Testis (tissue), 3 donors: ENCODE data around the gene SESN2. TPM values are rescaled to one million over a fixed set of nuclear protein-coding genes. Genes with fewer than 3 reads are reported as not detected.

Source experiments
- DNase-seq: peaks from one replicate; pipeline ENCODE4 v3.0.0-alpha.2; 2019
- H3K27ac ChIP-seq, 2 donors: fragments of 200-600 bp; sonication (generic); one replicate each; pipeline ENCODE4 v1.5.1; 2019
- H3K27me3 ChIP-seq: fragments of 200-600 bp; sonication (generic); one replicate; pipeline ENCODE4 v1.5.1; 2019
- H3K36me3 ChIP-seq: fragments of 200-600 bp; sonication (generic); one replicate; pipeline ENCODE4 v1.5.1; 2017; ENCODE audit warnings: low read depth; ENCODE audit errors: missing control alignments
- H3K4me1 ChIP-seq: fragments of 200-600 bp; sonication (generic); one replicate; pipeline ENCODE4 v1.5.1; 2019
- H3K4me3 ChIP-seq, 2 donors: fragments of 200-600 bp; sonication (generic); one replicate each; pipeline ENCODE4 v1.5.1; 2017 to 2019
- H3K9me3 ChIP-seq: fragments of 200-600 bp; sonication (generic); one replicate; pipeline ENCODE4 v1.5.1; 2017
- CTCF ChIP-seq, 3 experiments: fragments of 450-650 bp in 2 of 3; fragments of 200-600 bp in 1 of 3; sonication (generic) in 1 of 3; IDR thresholded peaks; one replicate each; pipeline ENCODE4 v1.5.1; 2016 to 2019; ENCODE audit warnings: antibody characterized with exemption in 3 of 3, mild to moderate bottlenecking in 2 of 3, moderate library complexity in 1 of 3
- POLR2A ChIP-seq: fragments of 450-650 bp; IDR thresholded peaks from one replicate; pipeline ENCODE4 v1.6.1; 2017; ENCODE audit warnings: antibody characterized with exemption, mild to moderate bottlenecking, moderate library complexity
- WGBS, 2 donors: methylation state at CpG; one replicate each; pipeline ENCODE4 v1.1.5; 2018; 5-methylcytosine and 5-hydroxymethylcytosine counted together
- intact Hi-C: fragments of 100-400 bp; cut with DNase I; formaldehyde crosslinking; loops from one replicate; pipeline ENCODE4 v1.15.1; 2023; ENCODE audit warnings: low total_unique reads
- polyA plus RNA-seq: library from polyadenylated mRNA; stranded (reverse); fragments of 350-450 nt; fragmentation: Illumina TruSeq; extraction: RNeasy Lipid Tissue Mini Kit (QIAGEN cat#74804); gene quantifications from one replicate; pipeline ENCODE4 v1.2.3, GENCODE V29; 2014; ENCODE audit warnings: low read depth, low replicate concordance; ENCODE audit not compliant: insufficient read depth
- total RNA-seq, 2 donors: library from RNA; depleted of rRNA; stranded (reverse); fragments of >200 nt; gene quantifications; one replicate each; pipeline ENCODE4 v1.2.3, GENCODE V29; 2016

SESN2 gene
- total and polyA plus RNA-seq, 3 donors from 2014 or later = 16.9 to 43.7 (median 36.7) TPM

DNA sequence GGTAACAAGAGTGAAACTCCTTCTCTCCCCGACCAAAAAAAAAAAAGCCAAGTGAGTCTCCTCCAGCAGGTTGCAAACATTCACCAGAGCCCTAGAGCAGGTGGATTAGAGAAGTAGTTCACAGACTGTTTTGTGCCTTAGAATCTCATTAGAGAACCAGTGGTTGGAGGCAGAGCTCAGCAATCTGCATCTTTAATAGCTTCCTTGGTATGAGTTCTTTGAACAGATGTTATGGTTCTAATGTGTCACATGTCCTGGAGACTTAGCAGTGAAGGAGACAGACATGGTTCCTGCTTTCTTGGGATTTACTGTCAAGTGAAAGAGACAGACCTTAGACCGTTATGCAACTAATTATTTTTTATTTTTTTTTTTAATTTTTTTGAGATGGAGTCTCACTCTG, 26.8 kb downstream of the SESN2 start:
- Histone ChIP-seq H3K36me3 (no peaks in the 10 kb centered on the region), H3K27me3 (no peaks in the 10 kb centered on the region), H3K4me1 (no peaks in the 10 kb centered on the region), H3K4me3 (no peak overlapping the region), H3K27ac (no peak overlapping the region), H3K9me3 (no peaks in the 10 kb centered on the region)
- no peak for DNase-seq
- intact Hi-C loops = no loop called here
- TF ChIP-seq CTCF (IDR thresholded peaks at IDR 0.05) (no peak), POLR2A (no peak)
- 49 to 64% methylated on average over 2 of the region's 2 CpGs for WGBS, 2 donors

- TF ChIP-seq POLR2A = no peak
- no peak for TF ChIP-seq CTCF (IDR thresholded peaks at IDR 0.05)
- WGBS, 2 donors = 68 to 85% methylated on average over 5 to 8 of the region's 8 CpGs
Observed at GRCh38 chr1:28288487-28288886, 29.2 kb downstream of the SESN2 start.

GRCh38 chr1:28290851-28291250, 31.5 kb downstream of the SESN2 start:
- Histone ChIP-seq H3K27me3 (no peaks in the 10 kb centered on the region), H3K4me1 (no peaks in the 10 kb centered on the region), H3K36me3 (no peaks in the 10 kb centered on the region), H3K4me3 (no peak overlapping the region), H3K9me3 (no peaks in the 10 kb centered on the region), H3K27ac (no peak overlapping the region)
- intact Hi-C loops = no loop called here
- TF ChIP-seq CTCF (IDR thresholded peaks at IDR 0.05) (no peak), POLR2A (no peak)
- WGBS, 2 donors = 71 to 85% methylated on average over 2 of the region's 2 CpGs
- DNase-seq = no peak

More at GRCh38 chr1:28288487-28288886, 29.2 kb downstream of the SESN2 start:
- H3K36me3 ChIP-seq = no peaks in the 10 kb centered on the region
- no peaks in the 10 kb centered on the region for H3K27me3 ChIP-seq
- no peaks in the 10 kb centered on the region for H3K9me3 ChIP-seq
- intact Hi-C loops = no loop called here
- DNase-seq = no peak
- H3K27ac ChIP-seq = no peak overlapping the region
- H3K4me3 ChIP-seq = no peak overlapping the region
- H3K4me1 ChIP-seq = no peaks in the 10 kb centered on the region

GRCh38 chr1:28291711-28292110, 32.4 kb downstream of the SESN2 start:
- Histone ChIP-seq H3K4me1 (no peaks in the 10 kb centered on the region), H3K9me3 (no peaks in the 10 kb centered on the region), H3K27ac (no peak overlapping the region), H3K36me3 (no peaks in the 10 kb centered on the region), H3K4me3 (no peak overlapping the region), H3K27me3 (no peaks in the 10 kb centered on the region)
- intact Hi-C loops = no loop called here
- no peak for DNase-seq
- WGBS, 2 donors = 69 to 74% methylated on average over 6 of the region's 6 CpGs
- no peak for TF ChIP-seq CTCF (IDR thresholded peaks at IDR 0.05)
- no peak for TF ChIP-seq POLR2A

GRCh38 chr1:28295936-28296335, 36.6 kb downstream of the SESN2 start:
- Histone ChIP-seq H3K27ac (peak overlapping the region in 1 of 2 donors; percentile 50), H3K36me3 (no peaks in the 10 kb centered on the region), H3K4me3 (no peak overlapping the region), H3K27me3 (no peaks in the 10 kb centered on the region), H3K4me1 (no peaks in the 10 kb centered on the region), H3K9me3 (no peaks in the 10 kb centered on the region)
- 73 to 74% methylated on average over 2 of the region's 2 CpGs for WGBS, 2 donors
- TF ChIP-seq CTCF (IDR thresholded peaks at IDR 0.05) (no peak), POLR2A (no peak)
- no peak for DNase-seq
- intact Hi-C loops = no loop called here
